Loucy (cell line): ENCODE results near the gene TIMM50.

Experiments used
- H2AFZ ChIP-seq: fragments of 200-600 bp; sonication (generic); 2 replicates; pipeline ENCODE4 v1.6.0; 2016; ENCODE audit warnings: antibody characterized with exemption, mild to moderate bottlenecking, low read length, moderate library complexity
- H3F3A ChIP-seq: fragments of 200-600 bp; 2 replicates; pipeline ENCODE4 v1.6.0; 2016; ENCODE audit warnings: antibody characterized with exemption, low read depth, mild to moderate bottlenecking
- H3K27me3 ChIP-seq: fragments of 200-600 bp; sonication (generic); 2 replicates; pipeline ENCODE4 v1.6.1; 2014; ENCODE audit warnings: low read length, mild to moderate bottlenecking; ENCODE audit not compliant: insufficient read depth, poor library complexity, severe bottlenecking
- H3K36me3 ChIP-seq: fragments of 200-600 bp; sonication (generic); 2 replicates; pipeline ENCODE4 v1.6.1; 2016; ENCODE audit warnings: low read length; ENCODE audit not compliant: insufficient read depth
- H3K4me1 ChIP-seq: fragments of 200-600 bp; sonication (generic); 2 replicates; pipeline ENCODE4 v1.5.1; 2014; ENCODE audit warnings: low read length, mild to moderate bottlenecking; ENCODE audit not compliant: insufficient read depth, poor library complexity, severe bottlenecking
- H3K4me2 ChIP-seq: fragments of 200-600 bp; sonication (generic); 2 replicates; pipeline ENCODE4 v1.6.0; 2014; ENCODE audit warnings: antibody characterized with exemption, low read length, low read depth, mild to moderate bottlenecking; ENCODE audit not compliant: poor library complexity, severe bottlenecking
- H3K4me3 ChIP-seq: fragments of 200-600 bp; sonication (generic); 2 replicates; pipeline ENCODE4 v1.5.1; 2014; ENCODE audit warnings: low read length, mild to moderate bottlenecking, mixed read lengths; ENCODE audit not compliant: poor library complexity, severe bottlenecking
- H3K79me2 ChIP-seq: fragments of 200-600 bp; sonication (generic); 2 replicates; pipeline ENCODE4 v1.6.1; 2014; ENCODE audit warnings: low read length; ENCODE audit not compliant: insufficient read depth
- H3K9ac ChIP-seq: fragments of 200-600 bp; sonication (generic); 2 replicates; pipeline ENCODE4 v1.6.0; 2014; ENCODE audit warnings: mild to moderate bottlenecking, low read depth, low read length, moderate library complexity; ENCODE audit not compliant: poor library complexity, severe bottlenecking
- H3K9me2 ChIP-seq: fragments of 200-600 bp; sonication (generic); replicated peaks from 2 replicates; pipeline ENCODE4 v1.6.1; 2016; ENCODE audit warnings: low read depth, low read length, mixed read lengths
- H3K9me3 ChIP-seq: fragments of 200-600 bp; sonication (generic); 2 replicates; pipeline ENCODE4 v1.6.1; 2014; ENCODE audit warnings: mild to moderate bottlenecking, antibody characterized with exemption, low read length, low read depth; ENCODE audit not compliant: insufficient read depth
- H4K20me1 ChIP-seq: fragments of 200-600 bp; sonication (generic); 2 replicates; pipeline ENCODE4 v1.6.0; 2014; ENCODE audit warnings: antibody characterized with exemption, low read length, mild to moderate bottlenecking; ENCODE audit not compliant: insufficient read depth, poor library complexity, severe bottlenecking
- EZH2phosphoT487 ChIP-seq: fragments of 200-600 bp; IDR thresholded peaks from 2 replicates; pipeline ENCODE4 v1.6.1; 2018; ENCODE audit warnings: antibody characterized with exemption, mild to moderate bottlenecking, moderate library complexity, borderline replicate concordance
- TF ChIP-seq, protein P1 (sequence below): fragments of 200-600 bp; sonication (generic); conservative IDR thresholded peaks from 2 replicates; pipeline ENCODE4 v1.5.1; 2014; ENCODE audit warnings: mild to moderate bottlenecking, antibody characterized with exemption, low read length

The TIMM50 gene

DNA sequence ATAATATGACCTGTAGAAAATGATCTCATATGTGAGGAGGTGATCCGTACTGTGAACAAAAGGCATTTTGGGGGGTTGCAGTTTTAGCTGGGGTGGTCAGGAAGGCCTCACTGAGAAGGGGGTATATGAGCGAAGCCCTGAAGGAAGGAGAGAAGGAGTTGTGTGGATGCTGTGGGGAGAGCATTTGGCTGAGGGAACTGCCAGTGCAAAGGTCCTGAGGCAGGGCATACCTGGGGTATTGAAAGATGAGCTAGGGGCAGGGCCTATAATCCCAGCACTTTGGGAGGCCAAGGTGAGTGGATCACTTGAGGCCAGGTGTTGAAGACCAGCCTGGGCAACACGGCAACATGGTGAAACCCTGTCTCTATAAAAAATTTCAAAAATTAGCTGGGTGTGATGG is 36.8 kb downstream of the TIMM50 start:
- Histone ChIP-seq H3K79me2 (no peaks in the 10 kb centered on the region), H4K20me1 (no peaks in the 10 kb centered on the region), H2AFZ (no peak overlapping the region), H3K9ac (no peak overlapping the region), H3K9me3 (no peaks in the 10 kb centered on the region), H3F3A (no peaks in the 10 kb centered on the region), H3K9me2 (no peaks in the 10 kb centered on the region), H3K36me3 (no peaks in the 10 kb centered on the region), H3K4me2 (no peak overlapping the region), H3K27me3 (no peaks in the 10 kb centered on the region), H3K4me1 (no peaks in the 10 kb centered on the region), H3K4me3 (no peak overlapping the region)
- TF ChIP-seq, protein P1, sequence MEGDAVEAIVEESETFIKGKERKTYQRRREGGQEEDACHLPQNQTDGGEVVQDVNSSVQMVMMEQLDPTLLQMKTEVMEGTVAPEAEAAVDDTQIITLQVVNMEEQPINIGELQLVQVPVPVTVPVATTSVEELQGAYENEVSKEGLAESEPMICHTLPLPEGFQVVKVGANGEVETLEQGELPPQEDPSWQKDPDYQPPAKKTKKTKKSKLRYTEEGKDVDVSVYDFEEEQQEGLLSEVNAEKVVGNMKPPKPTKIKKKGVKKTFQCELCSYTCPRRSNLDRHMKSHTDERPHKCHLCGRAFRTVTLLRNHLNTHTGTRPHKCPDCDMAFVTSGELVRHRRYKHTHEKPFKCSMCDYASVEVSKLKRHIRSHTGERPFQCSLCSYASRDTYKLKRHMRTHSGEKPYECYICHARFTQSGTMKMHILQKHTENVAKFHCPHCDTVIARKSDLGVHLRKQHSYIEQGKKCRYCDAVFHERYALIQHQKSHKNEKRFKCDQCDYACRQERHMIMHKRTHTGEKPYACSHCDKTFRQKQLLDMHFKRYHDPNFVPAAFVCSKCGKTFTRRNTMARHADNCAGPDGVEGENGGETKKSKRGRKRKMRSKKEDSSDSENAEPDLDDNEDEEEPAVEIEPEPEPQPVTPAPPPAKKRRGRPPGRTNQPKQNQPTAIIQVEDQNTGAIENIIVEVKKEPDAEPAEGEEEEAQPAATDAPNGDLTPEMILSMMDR = no peak
- no peak for TF ChIP-seq EZH2phosphoT487

DNA sequence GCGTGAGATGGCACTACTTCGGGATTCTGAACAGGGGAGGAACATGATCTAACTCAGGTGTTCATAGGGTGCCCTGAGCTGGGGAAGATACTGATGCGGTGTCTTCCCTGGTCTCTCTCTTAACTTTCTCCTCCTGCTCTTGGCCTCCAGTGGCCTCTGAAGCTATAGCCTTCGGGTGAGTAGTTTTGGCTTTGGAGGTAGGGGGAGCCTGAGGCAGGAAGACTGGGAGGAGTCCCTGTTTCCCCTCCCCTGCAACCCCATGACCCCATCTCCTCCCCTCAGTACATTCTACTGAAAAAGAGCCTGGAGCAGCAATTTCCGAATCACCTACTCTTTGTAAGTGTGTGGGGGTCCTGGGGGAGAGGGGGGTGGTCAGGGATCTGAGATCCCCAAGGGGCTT is 37.8 kb downstream of the TIMM50 start:
- Histone ChIP-seq H3K9me3 (no peaks in the 10 kb centered on the region), H3K36me3 (no peaks in the 10 kb centered on the region), H3K4me1 (no peaks in the 10 kb centered on the region), H3K4me2 (no peak overlapping the region), H4K20me1 (no peaks in the 10 kb centered on the region), H3K27me3 (no peaks in the 10 kb centered on the region), H3K9me2 (no peaks in the 10 kb centered on the region), H3F3A (no peaks in the 10 kb centered on the region), H2AFZ (peak overlapping the region; percentile 30; the same call in 1 of the 2 replicates), H3K4me3 (no peak overlapping the region), H3K9ac (no peak overlapping the region), H3K79me2 (no peaks in the 10 kb centered on the region)
- TF ChIP-seq, protein P1 = no peak
- TF ChIP-seq EZH2phosphoT487 = no peak

GRCh38 chr19:39518975-39519374 is 38.3 kb downstream of the TIMM50 start:
- Histone ChIP-seq H3K9ac (no peak overlapping the region), H3K9me3 (no peaks in the 10 kb centered on the region), H4K20me1 (no peaks in the 10 kb centered on the region), H3K36me3 (no peaks in the 10 kb centered on the region), H3K27me3 (no peaks in the 10 kb centered on the region), H3K9me2 (no peaks in the 10 kb centered on the region), H3K4me1 (no peaks in the 10 kb centered on the region), H3K79me2 (no peaks in the 10 kb centered on the region), H2AFZ (peak overlapping the region; percentile 30; the same call in 1 of the 2 replicates), H3F3A (no peaks in the 10 kb centered on the region), H3K4me3 (no peak overlapping the region), H3K4me2 (no peak overlapping the region)
- TF ChIP-seq, protein P1 = no peak
- no peak for TF ChIP-seq EZH2phosphoT487
